ENCODE data around the gene ITGBL1.

GRCh38 chr13:101451641-101452040 is 834 bp upstream of the ITGBL1 start:
- TF ChIP-seq POLR2A (IDR thresholded peaks at IDR 0.05; ENCODE audit: low read length) (no peak), GATA1 (IDR thresholded peaks at IDR 0.05; ENCODE audit: low read depth, low read length) (no peak)

All from erythroblast (primary cell).